ENCODE results near the gene BACH2.

DNA sequence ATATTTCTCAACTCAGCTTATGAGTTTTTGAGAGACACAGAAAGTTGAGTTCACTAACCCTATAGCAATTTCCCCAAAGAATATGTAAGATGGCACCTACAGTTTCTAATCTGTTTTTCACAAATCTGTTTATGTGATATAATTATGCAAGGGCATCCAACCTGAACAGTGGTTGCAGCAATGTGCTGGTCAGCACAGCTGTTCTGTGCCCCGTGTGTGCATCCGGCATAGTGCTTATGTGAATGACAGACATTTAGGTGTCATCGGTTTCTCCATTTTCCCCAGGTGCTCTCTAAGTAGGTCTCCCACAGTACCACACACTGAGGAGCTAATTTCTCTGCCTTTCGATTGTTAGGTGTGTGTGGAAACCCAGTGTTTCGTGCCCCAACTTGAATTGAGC is 7.7 kb upstream of the BACH2 start:
- TF ChIP-seq SIN3A (IDR thresholded peaks at IDR 0.05; ENCODE audit: low read depth) (no peak), POLR2A (IDR thresholded peaks at IDR 0.05; ENCODE audit: borderline replicate concordance, extremely low read depth, insufficient read depth, insufficient read length) (no peak), YY1 (IDR thresholded peaks at IDR 0.05; ENCODE audit: extremely low read depth, insufficient replicate concordance, low read depth, low read length) (no peak), POLR2AphosphoS5 (IDR thresholded peaks at IDR 0.05; ENCODE audit: low read depth, low read length) (no peak), ELF1 (IDR thresholded peaks at IDR 0.05; ENCODE audit: borderline replicate concordance, low read depth) (no peak), EZH2 (IDR thresholded peaks at IDR 0.05) (no peak), JUND (IDR thresholded peaks at IDR 0.05) (no peak)
- TF ChIP-seq, protein P1, sequence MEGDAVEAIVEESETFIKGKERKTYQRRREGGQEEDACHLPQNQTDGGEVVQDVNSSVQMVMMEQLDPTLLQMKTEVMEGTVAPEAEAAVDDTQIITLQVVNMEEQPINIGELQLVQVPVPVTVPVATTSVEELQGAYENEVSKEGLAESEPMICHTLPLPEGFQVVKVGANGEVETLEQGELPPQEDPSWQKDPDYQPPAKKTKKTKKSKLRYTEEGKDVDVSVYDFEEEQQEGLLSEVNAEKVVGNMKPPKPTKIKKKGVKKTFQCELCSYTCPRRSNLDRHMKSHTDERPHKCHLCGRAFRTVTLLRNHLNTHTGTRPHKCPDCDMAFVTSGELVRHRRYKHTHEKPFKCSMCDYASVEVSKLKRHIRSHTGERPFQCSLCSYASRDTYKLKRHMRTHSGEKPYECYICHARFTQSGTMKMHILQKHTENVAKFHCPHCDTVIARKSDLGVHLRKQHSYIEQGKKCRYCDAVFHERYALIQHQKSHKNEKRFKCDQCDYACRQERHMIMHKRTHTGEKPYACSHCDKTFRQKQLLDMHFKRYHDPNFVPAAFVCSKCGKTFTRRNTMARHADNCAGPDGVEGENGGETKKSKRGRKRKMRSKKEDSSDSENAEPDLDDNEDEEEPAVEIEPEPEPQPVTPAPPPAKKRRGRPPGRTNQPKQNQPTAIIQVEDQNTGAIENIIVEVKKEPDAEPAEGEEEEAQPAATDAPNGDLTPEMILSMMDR (IDR thresholded peaks at IDR 0.05 in 2 of 3, conservative IDR thresholded peaks at IDR 0.05 in 1 of 3; ENCODE audit: borderline replicate concordance in 1 of 3, insufficient read depth in 1 of 3, low read depth in 2 of 3, low read length in 2 of 3), result no peak
- TF ChIP-seq, protein P2, sequence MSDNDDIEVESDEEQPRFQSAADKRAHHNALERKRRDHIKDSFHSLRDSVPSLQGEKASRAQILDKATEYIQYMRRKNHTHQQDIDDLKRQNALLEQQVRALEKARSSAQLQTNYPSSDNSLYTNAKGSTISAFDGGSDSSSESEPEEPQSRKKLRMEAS (IDR thresholded peaks at IDR 0.05), result no peak
- TF ChIP-seq, protein P3, sequence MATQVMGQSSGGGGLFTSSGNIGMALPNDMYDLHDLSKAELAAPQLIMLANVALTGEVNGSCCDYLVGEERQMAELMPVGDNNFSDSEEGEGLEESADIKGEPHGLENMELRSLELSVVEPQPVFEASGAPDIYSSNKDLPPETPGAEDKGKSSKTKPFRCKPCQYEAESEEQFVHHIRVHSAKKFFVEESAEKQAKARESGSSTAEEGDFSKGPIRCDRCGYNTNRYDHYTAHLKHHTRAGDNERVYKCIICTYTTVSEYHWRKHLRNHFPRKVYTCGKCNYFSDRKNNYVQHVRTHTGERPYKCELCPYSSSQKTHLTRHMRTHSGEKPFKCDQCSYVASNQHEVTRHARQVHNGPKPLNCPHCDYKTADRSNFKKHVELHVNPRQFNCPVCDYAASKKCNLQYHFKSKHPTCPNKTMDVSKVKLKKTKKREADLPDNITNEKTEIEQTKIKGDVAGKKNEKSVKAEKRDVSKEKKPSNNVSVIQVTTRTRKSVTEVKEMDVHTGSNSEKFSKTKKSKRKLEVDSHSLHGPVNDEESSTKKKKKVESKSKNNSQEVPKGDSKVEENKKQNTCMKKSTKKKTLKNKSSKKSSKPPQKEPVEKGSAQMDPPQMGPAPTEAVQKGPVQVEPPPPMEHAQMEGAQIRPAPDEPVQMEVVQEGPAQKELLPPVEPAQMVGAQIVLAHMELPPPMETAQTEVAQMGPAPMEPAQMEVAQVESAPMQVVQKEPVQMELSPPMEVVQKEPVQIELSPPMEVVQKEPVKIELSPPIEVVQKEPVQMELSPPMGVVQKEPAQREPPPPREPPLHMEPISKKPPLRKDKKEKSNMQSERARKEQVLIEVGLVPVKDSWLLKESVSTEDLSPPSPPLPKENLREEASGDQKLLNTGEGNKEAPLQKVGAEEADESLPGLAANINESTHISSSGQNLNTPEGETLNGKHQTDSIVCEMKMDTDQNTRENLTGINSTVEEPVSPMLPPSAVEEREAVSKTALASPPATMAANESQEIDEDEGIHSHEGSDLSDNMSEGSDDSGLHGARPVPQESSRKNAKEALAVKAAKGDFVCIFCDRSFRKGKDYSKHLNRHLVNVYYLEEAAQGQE (IDR thresholded peaks at IDR 0.05; ENCODE audit: low read depth), result no peak

Measured in HCT116 (cell line).